SKM-1 treated with dmso at 0.1 percent for 144 hours (cell line): ENCODE data around the gene DLEC1.

Experiments used
- DNase-seq: peaks from one replicate; lab custom pipeline; 2025; ENCODE audit not compliant: unreplicated experiment; lab: John Stamatoyannopoulos, UW

Gene DLEC1

DNA sequence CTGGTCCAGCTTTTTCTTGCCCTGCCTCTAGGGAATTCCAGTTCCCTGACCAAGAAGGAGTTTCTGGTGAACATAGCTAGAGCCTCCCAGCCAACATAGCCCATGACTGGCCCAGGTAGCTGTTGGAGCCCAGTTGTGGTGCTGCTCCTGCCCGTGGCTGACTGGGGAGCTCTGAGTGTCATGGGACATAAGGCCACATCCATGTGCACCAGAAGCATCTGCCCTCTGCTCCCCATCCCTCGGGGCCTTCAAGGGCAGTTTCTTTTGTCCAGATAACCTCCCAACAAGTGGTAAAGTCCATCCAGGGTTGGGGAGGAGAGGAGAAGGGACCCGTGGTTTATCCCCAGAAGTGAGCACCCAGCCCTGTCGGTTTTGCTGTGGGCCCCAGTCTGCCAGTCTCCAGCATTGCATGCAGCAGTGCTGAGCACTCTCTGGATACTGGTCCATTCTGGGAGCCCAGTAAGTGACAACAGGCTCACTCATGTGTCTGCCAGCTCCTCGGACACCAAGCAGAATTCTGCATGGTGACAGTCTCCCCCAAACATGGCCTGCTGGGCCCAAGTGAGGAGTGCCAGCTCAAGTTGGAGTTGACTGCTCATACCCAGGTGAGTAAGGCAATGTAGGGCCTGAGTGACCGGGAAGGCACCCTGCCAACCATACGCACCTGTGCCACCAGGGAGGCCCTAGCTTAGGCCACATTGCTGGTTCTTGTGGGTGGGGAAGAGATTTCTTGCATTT is 69.1 kb downstream of the DLEC1 start:
- DNase-seq = no peak

DNA sequence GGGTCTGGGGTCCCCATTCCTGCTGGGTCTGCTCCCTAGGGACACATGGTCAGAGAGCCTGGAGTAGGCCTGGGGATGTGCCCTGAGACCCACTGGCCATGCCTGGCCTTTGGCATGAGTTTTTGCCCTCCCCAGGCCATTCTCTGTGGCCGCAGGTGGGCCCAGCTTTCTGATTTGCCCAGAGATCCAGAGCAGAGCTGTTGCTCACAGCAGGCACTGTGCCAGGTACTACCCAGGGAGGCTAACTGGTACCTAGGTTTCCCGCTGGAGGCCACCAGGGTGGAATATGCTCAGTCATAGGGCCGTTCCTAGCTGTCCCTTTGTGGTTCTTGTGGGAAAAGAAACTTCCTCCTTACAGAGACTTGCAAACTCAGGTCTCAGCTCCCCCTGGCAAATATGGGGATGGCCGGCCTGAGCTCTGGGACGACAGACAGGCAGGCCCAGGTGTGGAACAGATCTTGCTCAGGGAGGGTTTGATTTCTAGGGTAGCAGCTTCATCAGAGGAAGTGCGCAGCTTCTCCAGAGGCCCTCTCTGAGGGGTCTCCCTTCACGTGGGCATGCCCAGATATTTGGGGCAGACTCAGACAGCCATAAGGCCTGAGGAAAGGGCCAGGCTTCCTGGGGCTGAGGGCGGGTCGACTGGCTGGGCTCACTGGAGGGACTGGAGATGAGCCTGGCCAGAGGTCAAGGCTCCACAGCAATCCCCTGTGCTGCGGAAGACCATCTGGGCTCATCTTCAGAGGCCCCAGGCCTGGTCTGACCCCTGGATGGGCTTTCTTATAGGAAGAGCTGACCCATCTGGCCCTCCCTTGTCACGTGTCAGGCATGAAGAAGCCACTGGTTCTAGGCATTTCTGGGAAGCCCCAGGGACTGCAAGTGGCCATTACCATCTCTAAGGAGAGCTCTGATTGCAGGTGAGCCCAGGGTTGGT is 69.9 kb downstream of the DLEC1 start:
- DNase-seq = peak; percentile 83

DNA sequence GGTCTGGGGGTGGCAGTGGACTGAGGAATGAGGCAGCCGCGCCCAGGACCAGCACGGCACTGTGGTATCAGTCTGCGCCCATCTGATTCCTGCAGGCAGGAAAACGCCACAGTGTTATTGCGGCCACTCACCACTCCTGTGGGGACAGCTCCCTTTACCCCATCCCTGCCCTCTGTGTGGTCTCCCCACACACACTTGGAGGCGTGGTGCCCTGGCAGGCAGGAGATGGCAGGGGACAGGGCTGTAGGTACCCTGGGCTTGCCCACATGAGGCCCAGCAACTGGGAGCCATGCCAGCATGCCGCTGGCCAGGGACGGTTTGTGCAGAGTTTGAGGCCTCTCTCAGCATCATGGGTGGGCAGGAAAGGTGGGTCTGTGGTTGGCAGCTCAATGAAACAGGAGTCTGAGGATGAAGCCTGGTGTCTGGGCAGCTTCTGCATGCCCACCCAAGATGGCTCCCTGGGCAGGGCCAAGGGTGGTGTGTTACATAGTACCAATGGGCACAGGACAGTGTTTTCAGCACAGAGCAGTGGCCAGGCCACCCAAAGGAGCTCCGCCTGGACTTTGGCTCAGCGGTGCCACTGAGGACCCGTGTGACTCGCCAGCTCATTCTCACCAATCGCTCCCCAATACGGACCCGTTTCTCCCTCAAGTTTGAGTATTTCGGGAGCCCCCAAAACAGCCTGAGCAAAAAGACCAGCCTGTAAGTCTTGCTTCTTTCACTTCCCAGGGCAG is 70.7 kb downstream of the DLEC1 start:
- no peak for DNase-seq

DNA sequence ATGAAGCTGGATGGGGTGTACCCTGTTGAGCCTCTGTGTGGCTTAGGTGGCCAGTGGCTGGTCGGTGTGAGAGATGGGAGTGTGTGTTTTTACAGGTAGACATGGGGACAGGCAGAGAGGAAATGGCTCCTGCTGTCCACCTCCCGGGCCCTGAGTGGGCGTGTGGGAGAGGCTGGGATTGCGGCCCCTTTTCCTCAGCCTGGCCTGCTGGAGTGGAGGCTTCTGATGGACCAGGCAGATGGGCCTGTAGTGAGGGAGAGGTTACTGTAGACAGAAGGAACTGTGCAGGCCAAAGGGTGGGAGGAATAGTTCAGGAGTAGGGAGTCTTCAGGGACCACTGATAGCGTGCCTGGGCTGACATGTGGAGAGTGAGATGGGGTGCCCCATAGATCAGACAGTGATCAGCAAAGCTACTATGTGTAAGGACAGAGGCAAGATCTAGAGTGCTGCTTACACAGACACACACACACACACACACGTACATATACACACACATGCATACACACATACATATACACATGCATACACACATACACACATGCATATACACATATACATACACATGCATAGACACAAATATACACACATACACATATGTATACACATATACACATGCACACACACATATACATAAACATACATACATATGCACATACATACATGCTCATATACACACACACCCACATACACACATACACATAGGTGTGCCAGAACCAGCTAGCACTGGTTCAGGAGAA is 71.5 kb downstream of the DLEC1 start:
- DNase-seq = no peak

DNA sequence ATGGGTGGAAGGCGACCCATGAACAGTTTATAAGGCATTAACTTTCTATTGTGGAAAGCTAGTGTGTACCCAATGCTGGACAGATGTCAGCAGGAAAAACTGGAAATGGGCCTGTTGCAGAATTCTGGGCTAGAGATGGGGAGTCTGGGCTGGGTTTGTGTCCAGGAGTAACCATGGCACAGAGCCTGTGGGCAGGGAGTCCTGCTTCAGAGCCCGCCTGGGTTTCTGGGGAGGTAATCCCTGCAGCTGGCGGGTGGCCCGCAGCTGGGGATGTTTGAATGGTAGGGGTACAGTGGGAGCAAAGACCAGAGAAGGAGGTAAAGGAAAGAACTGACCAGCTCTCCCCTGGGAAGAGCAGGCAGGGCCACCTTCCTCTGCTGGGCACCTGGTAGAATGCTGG is 72.2 kb downstream of the DLEC1 start:
- DNase-seq = no peak

DNA sequence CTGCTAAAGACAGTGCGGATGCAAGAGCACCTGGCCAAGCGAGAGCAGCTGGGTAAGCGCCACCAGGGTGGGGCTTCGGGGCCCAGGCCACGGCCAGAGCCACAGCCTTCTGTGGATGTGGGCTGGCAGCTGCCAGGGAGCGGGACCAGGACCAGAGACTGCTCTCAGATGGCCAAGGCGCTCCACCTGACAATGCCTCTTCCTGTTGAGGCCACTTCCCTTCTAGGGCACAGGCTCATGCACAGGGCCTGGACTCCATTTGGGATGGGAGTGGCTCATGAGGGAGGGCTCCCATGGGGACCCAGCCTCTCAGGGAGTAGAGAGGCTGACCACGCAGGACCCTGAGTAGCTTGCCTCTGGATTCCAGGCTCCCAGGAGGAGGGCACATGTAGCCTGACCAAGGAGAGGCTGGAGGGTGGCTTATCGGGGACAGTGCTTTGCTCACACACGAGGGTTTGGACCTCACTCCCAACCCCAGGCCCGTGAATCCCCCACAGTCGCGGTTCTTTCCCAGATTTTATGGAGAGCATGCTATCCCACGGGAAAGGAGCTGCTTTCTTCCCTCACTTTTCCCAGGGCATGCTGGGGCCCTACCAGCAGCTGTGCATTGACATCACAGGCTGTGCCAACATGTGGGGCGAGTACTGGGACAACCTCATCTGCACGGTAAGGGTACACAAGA is 72.8 kb downstream of the DLEC1 start:
- no peak for DNase-seq

DNA sequence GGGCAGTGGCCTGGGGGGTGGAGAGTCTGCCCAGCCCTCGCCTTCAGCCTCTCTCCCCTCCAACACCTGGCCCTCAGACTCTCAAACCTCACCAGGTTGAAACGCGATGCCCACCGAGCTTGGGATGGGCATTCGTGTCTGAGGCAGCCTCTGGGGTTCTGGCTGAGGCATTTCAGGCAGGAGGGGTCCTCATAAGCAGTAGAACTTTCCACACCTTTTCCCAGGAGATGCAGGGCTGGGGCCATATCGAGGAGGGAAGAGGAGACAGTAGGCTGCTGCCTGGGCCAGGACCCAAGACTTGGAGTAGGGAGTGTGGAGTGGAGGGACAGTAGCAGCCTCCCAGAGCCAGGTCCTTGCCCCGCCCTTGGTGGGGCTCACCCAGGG is 73.4 kb downstream of the DLEC1 start:
- no peak for DNase-seq

DNA sequence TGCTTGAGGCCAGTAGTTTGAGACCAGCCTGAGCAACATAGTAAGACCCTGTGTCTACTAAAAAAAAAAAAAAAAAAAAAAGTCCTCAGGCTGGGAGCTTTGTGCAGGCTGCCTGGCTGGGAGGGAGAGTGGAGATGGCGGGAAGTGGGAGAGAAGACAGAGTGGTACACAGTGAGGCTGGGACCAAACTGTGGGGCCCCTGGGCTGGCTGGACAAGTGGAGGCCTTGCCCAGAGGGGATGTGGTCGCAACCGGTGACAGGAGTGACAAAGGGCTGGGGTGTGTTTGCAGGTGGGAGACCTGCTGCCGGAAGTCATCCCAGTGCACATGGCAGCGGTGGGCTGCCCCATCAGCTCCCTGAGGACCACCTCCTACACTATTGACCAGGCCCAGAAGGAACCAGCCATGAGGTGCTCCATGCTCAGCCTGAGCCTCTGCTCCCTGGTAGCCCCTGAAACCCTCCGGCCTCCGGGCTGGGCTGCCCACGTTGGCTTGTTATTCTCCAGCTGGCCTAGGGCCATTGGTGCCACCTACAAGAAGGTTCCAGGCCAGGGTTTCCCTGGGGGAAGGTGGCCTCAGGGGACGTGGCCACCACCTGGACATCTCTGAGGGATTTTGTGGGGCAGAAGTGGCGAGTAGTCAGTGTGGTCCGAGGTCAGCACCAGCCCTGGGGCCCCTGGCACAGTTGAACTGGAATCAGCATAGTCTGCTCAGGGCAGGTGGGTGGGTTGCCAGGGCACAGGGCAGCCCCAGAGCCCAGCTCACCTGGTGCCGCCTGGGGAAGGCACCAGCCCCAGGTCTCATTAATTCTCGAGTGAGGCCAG is 75.3 kb downstream of the DLEC1 start:
- no peak for DNase-seq

DNA sequence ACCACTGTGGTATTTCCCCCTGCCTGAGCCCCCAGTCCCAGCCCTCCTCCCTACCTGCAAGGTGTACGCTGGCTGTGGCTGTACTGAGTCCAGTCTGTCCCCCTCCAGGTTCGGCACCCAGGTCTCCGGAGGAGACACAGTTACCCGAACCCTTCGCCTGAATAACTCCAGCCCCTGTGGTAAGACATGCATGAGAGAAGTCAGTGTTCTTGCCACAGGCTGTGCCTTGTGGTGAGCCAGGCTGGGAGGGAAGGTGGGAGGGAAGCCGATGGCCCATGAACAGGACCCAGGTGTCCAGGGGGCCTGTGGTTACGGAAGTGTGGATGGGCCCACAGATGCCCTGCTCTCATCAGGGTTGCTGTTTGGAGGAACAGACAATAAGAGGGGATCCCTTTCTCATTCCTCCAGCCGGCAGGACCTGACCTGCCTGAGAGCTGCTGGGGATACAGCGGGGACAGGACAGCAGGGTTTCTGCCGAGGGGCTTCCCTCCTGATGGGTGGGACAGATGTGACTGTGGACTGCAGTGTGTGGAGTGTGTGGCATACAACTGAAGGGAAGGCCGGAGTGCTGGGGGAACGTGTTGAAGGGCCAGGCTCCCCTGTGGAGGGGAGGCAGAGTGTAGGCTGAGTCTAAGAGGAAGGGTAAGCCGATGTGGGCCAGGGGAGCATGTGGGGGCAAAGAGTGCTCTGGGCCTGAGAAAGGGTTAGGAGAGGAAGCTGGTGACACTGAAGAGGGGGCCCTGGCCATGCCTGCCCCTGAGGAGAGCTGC is 76.1 kb downstream of the DLEC1 start:
- no peak for DNase-seq

DNA sequence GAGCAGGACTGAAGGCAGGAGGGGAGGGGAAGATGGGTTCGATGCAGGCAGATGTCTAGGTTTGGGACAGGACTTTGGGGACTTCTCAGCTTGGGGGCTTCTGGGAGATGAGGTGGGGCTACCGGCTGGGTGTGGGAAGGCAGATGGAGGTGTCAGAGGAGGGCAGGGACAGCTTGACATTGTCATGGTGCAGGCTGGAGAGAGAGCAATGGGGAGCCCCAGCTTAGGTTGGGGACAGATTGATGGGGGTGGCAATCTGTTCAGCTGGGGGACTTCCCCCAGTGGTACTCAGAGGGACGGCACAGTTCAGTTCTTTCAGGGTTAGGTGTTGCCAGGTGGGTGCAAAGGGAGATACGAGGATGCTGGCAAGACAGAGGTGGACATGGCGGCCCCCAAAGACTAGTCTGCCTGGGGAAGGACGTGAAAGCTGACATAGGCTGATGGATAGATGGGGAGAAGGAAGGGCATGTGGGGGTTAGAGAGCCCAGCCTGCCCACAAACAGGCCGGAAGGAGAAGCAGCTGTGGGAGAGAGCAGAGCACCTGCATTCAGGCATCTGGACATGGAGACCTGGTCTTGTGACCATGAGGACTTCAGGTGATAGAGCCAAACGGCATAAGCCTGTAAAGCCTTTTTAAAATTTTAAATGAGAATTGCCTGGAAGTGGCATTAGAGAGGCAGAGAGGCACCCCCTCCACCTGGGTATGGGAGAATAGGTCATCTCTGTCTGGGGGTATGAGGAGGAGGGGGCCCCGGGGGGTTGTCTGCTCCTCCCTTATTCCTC is 76.8 kb downstream of the DLEC1 start:
- no peak for DNase-seq

DNA sequence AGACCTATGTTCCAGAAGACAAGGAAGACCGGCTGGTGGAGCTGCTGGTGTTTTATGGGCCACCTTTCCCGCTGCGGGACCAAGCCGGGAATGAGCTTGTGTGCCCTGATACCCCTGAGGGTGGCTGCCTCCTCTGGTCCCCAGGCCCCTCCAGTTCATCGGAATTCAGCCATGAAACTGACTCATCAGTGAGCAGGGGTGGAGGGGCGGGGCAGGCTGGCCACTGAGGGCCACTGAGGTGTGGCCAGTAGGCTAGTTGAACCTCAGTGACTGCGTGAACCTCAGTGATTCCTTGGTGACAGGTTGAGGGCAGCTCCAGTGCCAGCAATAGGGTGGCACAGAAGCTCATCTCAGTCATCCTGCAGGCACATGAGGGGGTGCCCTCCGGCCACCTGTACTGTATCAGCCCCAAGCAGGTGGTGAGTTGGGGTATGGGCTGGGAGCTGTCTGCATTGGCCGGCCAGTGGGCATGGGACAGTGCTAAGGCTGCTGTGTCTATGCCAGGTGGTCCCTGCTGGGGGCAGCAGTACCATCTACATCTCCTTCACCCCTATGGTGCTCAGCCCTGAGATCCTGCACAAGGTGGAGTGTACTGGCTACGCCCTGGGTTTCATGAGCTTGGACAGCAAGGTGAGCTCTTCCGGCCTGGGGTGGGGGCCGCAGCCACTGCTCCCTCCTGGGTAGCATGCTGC is 77.6 kb downstream of the DLEC1 start:
- DNase-seq = no peak

DNA sequence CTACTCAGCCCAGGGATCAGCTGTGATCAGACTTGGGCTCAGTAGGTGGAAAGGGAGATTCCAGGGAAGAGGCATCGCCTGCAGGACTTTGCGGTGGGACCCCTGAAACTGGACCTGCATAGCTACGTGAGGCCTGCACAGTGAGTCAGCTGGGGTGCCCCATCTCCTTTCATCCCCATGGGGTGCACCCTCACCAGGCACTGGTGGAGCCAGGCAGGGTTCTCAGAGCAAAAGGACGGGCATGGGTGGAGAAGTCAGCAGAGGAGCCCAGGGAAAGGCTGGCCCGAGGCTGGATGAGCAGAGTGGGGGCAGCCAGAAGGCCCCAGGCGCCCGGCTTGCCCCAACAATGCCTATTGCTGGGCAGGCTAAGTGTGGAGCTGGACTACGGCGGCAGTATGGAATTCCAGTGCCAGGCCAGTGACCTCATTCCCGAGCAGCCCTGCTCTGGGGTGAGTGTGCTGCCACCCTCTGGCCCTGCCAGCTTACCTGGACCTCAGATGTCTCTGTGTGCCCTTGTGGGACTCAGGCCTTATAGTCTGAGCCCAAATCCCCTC is 78.2 kb downstream of the DLEC1 start:
- DNase-seq = no peak

DNA sequence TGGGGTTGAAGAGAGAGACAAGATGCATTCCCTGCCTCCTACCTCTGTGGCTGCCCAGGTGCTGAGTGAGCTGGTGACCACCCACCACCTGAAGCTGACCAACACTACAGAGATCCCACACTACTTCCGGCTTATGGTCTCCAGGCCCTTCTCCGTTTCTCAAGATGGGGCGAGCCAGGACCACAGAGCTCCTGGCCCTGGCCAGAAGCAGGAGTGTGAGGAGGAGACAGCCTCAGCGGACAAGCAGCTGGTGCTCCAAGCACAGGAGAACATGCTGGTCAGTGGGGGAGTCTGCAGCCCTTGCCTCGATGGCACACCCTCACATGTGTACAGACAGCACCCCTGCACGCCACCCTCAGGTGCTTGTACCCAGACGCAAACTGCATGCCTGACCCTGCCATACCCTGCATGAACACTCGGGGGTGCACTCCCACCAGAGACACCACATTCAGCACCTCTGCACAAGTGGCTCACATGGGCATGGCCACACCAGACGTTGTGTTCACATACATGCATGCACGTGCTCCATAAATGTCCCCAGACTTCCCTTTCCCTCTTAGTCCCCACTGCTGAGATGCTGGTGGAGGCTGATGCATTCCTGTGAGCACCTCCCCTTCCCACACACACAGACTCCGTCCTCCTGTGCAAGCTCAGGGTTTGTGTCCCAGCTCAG is 78.9 kb downstream of the DLEC1 start:
- DNase-seq = peak; percentile 70

DNA sequence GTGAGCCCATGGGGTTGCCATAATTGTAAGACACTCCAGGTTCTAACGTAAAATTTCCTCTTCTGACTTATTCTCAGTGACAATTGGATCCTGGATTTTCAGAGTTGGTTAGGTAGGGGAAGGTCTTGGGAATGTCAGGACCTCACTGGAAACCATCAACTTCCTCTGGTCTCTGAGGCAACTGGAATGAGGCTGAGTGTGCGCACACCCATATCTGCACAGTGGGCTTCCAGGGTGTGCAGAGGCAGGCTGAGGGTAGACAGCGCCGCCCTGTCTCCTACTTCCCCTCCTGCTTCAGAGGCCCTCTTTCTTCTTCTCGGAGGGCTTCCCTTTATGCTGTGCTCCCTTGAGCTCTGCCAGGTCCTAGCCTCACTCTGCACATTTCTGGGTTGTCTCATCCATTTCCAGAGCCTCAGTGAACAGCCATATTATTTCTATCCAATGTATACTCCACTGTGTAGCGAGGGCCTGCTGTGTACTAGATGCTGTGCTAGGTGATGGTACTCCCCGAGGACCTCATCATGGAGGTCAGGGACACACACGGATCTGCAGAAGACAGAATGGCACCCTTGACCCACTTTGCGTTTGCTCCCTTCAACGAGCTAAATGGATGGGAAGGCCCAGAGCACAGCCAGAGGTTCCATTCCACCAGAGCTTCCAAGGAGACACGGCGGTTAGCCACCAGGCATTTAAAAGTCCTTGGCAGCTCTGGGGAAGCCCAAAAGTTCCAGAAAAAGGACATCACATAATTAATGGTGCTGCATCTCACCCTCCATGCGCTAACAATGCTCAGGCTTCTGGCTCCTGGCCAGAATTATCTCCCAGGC is 79.6 kb downstream of the DLEC1 start:
- no peak for DNase-seq

DNA sequence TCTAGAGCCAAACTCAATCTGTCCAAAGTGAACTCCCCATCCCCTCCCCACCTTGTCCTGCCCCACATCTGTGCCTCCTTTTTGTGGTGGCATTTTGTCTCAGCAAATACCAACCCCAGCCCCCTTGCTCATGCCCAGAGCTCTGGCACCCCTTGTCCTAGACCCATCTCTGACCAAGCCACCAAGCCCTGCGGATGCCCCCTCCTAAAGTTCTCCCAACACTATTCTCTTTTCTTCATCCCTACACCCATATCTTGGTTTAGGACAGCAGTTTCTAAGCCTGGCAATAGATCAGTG is 80.2 kb downstream of the DLEC1 start:
- DNase-seq = no peak
